HG03097 (cell line): ENCODE data around the gene GTSE1.

Experiments used
- ATAC-seq: cut with Tn5 transposase; IDR thresholded peaks from one replicate; pipeline ENCODE4 v1.9.1; 2021; ENCODE audit not compliant: unreplicated experiment, low FRiP score

GTSE1 gene

GRCh38 chr22:46323162-46323561 lies 26.5 kb downstream of the GTSE1 start:
- no peak for ATAC-seq

GRCh38 chr22:46326066-46326680 lies 29.5 kb downstream of the GTSE1 start:
- ATAC-seq = no peak

DNA sequence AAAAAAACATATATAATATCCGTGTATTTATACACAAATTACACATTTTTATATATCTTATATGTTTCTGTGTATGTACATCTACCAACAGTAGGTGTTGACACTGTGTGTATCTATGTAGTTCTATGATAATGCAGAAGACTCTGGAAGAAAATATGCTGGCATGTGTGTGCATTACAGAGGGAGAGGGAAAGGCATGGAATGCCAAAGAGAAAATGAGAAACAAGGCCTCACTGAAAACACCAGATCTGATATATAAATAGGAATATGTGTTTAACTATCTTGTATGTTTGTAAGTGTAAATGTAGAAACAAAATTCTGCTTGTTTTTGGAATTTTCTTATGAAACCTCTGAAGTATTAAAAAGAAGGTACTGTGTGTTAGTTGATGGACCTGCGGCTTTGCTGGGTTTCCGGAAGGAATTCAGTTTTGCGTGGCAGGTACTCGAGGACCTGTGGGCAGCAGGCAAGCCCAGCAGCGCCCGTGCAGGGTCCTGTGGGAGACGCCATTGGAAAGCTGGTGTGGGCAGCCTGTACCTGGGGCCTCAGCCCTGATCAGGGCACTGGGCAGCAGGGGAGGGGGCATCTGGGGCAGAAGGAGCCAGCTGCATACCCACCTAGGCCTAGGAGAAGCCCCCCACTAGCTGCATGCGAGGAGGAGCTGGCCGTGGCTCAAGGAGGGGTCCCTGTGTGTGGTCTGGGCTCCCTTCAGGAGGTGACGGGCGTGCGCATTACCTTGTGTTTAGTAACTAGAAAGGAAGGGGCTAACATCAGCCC lies 31.2 kb downstream of the GTSE1 start:
- ATAC-seq = no peak

GRCh38 chr22:46328797-46329196 lies 32.1 kb downstream of the GTSE1 start:
- no peak for ATAC-seq

DNA sequence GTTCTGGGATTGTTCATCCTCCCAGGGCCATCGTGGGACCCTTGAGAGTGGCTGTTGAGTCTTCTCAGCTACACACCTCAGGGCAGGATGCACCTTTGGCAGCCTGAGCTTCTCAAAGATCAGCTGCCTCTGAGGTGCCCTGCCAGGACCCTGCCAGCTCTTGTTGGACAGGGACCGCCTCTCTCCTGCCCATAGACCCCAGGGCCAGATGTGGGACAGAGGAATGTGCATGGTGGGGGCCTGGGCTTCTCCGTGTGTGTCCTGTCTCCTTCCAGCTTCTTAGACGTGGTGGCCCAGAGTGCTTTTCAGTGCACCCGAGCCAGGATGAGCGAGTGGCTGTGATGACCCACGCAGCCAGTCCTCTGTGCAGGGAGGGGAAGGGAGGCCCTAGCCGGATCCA lies 32.9 kb downstream of the GTSE1 start:
- no peak for ATAC-seq

DNA sequence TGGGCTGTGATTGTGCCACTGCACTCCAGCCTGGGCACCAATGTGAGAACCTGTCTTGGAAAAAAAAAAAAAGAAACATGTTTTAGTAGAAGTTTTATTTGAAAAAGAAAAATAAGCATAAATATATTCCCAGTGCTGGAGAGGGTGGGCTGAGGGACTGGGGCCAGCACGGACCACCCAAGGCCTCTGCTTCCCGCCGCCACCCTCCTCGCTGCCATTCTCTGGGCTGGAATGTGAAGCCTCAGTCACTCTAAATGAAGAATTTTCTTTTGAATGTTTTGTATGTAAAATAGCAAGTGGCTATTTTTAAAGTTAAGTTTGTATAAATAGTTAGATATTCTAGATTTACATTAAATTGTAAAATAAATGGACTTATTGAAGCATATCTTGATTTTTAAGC lies 33.8 kb downstream of the GTSE1 start:
- ATAC-seq = no peak

- no peak for ATAC-seq
Measured at GRCh38 chr22:46331496-46331895, 34.8 kb downstream of the GTSE1 start.

DNA sequence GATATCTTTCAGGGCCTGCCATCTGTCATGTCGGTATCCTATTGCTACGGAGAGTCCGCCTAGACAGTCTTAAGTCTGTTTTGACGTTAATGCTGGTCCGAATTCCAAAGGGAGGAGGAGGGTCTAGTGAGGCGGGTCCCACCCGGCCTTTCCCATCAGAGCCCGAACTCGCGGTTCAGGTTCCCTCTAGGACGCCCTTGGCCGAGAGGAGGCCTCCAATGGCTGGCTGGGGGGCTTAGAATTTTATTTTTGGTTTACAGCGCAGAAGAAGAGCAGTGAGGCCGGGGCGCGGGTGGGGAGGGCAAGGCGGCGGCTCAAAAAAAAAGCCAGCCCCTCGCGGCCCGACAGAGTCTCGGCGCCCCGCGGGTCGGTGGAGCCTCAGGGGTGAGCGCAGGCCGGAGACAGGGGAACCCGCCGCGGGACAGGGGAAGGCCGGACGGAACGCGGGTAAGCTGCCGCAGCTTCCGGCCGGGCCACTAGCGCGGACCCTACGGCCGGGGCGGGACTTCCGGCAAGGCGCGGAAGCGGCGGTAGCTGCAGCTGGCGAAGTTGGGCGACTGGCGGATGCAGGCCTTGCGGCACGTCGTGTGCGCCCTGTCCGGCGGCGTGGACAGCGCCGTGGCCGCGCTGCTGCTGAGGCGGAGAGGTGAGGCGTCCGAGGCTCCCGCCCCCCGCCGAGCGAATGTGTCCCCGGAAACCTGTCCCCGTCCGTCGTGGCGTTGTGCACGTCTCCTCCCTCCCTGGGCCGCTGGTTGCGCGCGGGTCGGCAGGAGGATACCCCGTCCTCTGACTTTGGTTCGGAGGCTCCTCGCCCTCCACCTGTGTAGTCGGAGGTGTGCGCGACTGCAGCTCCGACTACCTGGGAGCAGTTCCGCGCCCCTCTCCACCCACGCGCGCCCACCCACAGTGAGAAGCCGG lies 38.8 kb downstream of the GTSE1 start, which contains the start of gene TRMU:
Gene TRMU (plus strand): TSS at position 514 of the 918 bp plus-strand sequence. CDS start 51 bp downstream, at position 565.
- peak; percentile 86 for ATAC-seq

- ATAC-seq = no peak
Measured at GRCh38 chr22:46336119-46337078, 39.7 kb downstream of the GTSE1 start.

DNA sequence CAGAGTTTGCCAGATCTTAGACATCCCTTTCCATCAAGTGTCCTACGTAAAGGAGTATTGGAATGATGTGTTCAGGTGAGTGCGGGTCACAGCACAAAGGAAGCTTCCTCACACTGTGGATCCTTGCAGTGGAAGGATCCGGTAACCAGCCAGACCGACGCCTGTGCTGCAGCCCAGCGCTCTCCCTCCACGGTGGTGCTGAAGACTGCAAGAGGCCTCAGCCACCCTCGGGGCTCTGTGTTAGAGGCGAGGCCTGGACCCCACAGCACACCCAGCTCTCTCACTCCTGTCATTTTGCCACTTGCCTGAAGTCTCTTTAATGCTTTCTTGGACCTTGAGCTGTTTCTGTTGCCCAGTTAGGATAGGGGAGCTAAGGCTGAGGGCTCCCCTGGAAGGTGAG lies 41.2 kb downstream of the GTSE1 start:
- ATAC-seq = no peak

DNA sequence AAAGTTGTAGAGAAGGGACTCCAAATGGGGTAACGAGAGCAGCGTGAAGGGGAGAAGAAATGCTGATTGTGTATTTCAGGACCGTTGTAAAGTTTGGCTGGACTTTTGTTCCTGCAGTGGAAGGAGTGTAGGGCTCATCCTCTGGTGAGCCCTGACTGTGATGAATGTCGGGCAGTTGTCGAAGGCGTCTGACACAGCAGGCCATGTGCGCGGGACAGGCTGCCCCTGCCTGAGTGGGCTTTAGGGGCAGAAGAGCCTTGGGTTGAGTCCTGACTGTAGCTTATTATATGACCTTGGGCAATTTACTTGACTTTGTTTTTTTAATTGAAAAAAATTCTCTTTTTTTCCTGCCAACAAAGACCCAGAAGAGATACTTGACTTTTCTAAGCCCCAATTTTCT lies 42.0 kb downstream of the GTSE1 start:
- no peak for ATAC-seq

DNA sequence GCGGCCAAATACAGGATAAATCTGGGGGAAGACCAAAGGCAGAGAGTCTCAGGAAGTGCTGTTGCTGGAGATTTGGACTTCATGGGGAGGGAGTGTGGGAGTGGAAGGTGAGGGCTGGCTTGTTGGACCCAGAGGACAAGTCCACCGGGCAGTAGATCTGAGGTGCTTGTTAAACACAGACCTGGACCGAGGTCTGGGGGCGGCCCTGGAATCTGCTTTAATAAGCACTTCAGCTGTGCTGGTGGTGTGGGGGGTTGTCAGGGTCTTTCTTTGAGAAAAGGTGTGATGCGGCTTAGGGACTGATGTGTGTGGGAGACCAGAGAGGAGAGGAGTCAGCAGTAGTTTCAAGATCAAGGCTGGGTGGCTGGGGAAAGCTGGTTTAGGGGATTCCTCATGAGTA lies 43.3 kb downstream of the GTSE1 start:
- ATAC-seq = no peak

DNA sequence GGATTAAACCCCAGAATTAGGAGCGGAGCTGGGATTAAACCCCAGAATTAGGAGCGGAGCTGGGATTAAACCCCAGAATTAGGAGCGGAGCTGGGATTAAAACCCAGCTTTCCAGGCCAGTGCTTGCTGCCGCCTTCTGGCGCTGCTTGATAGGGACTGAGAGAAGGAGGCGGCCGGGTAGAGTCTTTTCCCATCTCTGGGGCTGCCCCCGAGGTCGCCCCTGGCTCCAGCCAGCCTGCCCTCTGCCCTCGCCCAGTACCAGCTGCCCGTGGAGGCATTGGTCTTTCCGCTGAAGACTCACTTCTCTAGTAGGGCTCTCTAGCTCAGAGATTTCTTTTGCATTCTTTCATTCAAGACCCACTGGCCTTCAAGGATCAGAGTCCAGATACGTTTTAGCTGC lies 44.0 kb downstream of the GTSE1 start:
- no peak for ATAC-seq

- no peak for ATAC-seq
Measured at GRCh38 chr22:46346680-46347405, 50.2 kb downstream of the GTSE1 start.

DNA sequence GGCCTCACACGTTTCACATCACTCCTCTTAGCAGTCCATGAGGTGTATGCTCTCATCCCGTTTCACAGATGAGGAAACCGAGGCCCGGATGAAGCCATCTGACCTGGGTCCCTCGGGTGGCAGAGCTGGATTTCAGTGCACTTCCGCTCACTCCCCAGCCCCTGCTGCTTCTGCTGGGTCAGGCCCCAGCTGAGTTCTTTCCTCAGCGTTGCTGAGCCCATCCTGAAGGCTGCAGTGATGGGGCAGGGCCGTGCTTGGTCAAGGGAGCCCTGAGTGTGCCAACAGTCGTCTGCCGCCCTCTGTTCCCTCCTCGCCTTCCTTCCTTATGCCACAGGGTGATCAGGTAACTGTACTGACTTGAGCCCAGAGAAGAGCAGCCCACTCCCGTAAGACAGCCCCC lies 51.0 kb downstream of the GTSE1 start:
- no peak for ATAC-seq

GRCh38 chr22:46348099-46348695 lies 51.5 kb downstream of the GTSE1 start:
- no peak for ATAC-seq

- no peak for ATAC-seq
Measured at GRCh38 chr22:46349238-46349637, 52.6 kb downstream of the GTSE1 start.

- no peak for ATAC-seq
Measured at GRCh38 chr22:46349681-46350080, 53.0 kb downstream of the GTSE1 start.

DNA sequence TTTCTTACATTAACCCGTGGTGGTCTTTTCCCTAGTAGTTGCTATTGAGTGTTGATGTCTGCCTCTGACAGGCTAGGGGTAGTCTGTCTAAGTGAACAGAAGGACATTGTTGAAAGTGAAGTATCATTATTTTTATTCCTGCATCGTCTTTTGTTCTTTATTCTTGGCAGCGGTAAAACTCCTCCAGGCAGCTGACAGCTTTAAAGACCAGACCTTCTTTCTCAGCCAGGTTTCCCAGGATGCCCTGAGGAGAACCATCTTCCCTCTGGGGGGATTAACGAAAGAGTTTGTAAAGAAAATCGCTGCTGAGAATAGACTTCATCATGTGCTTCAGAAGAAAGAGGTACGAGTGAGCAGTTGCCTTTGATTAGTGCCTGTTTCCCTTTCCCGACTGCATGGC lies 53.5 kb downstream of the GTSE1 start:
- no peak for ATAC-seq
